ENCODE measurements around the gene RNLS.

GRCh38 chr10:88415533-88416130 is 167.5 kb downstream of the RNLS start:
- no peak for TF ChIP-seq CREB1 (IDR thresholded peaks at IDR 0.05)
- TF ChIP-seq CTCF (IDR thresholded peaks at IDR 0.05; ENCODE audit: control extremely low read depth in 1 of 3, insufficient read depth in 1 of 3, low read depth in 1 of 3, low read length in 3 of 3), result no peak
